K562 (cell line): Measurements from ENCODE around the gene GANAB. TPM values are rescaled to one million over a fixed set of nuclear protein-coding genes. Genes with fewer than 3 reads are reported as not detected.
A peak's percentile ranks its signal among the peaks of the same experiment; 100 is the strongest.

ENCODE experiments used
- ASH1L ChIP-seq: fragments of 450-650 bp; IDR thresholded peaks from 2 replicates; pipeline ENCODE4 v1.6.1; 2018; ENCODE audit warnings: borderline replicate concordance, mild to moderate bottlenecking, low read depth; ENCODE audit not compliant: partially characterized antibody
- HDAC2 ChIP-seq: fragments of 450-650 bp; IDR thresholded peaks from 2 replicates; pipeline ENCODE4 v1.6.1; 2016; ENCODE audit warnings: mild to moderate bottlenecking
- HNRNPK ChIP-seq: fragments of 200-400 bp; formaldehyde crosslinking; IDR thresholded peaks from one replicate; pipeline ENCODE4 v1.6.1; 2018; ENCODE audit warnings: mild to moderate bottlenecking, low read depth, low read length; ENCODE audit not compliant: poor library complexity, severe bottlenecking
- ILF3 ChIP-seq: fragments of 450-650 bp; IDR thresholded peaks from 2 replicates; pipeline ENCODE4 v1.6.1; 2018; ENCODE audit warnings: antibody characterized with exemption, mild to moderate bottlenecking, moderate library complexity, borderline replicate concordance
- KDM1A ChIP-seq, 2 experiments: fragments of 450-650 bp; IDR thresholded peaks; 2 replicates each; pipeline ENCODE4 v1.6.1; 2016; ENCODE audit warnings: mild to moderate bottlenecking in 2 of 2
- MCM7 ChIP-seq, 2 experiments: fragments of 450-650 bp; IDR thresholded peaks; 2 replicates each; pipeline ENCODE4 v1.6.1; 2016 to 2018
- MLLT1 ChIP-seq, 2 experiments: fragments of 450-650 bp; IDR thresholded peaks; 2 replicates each; pipeline ENCODE4 v1.6.1; 2016
- NFATC3 ChIP-seq: fragments of 450-650 bp; IDR thresholded peaks from 2 replicates; pipeline ENCODE4 v1.6.1; 2017; ENCODE audit warnings: mild to moderate bottlenecking
- RBM25 ChIP-seq: fragments of 200-400 bp; formaldehyde crosslinking; IDR thresholded peaks from 2 replicates; pipeline ENCODE4 v1.6.1; 2018; ENCODE audit warnings: low read length, low read depth, moderate library complexity; ENCODE audit not compliant: severe bottlenecking
- XRCC3 ChIP-seq: fragments of 450-650 bp; IDR thresholded peaks from 2 replicates; pipeline ENCODE4 v1.6.1; 2017; ENCODE audit warnings: mild to moderate bottlenecking, moderate library complexity
- ZZZ3 ChIP-seq: fragments of 450-650 bp; IDR thresholded peaks from 2 replicates; pipeline ENCODE4 v1.6.1; 2016; ENCODE audit warnings: antibody characterized with exemption, mild to moderate bottlenecking, moderate library complexity
- polyA plus RNA-seq, 8 experiments: library from polyadenylated mRNA; depleted of rRNA in 4 of 8; stranded (reverse) in 5 of 8; unstranded in 3 of 8; fragments of >200 nt; fragmentation: Nextera tagmentation in 2 of 8; fragmentation: Illumina TruSeq in 1 of 8; extraction: Ambion mirVana in 2 of 8; extraction: Trizol in 1 of 8; gene quantifications; 2 replicates each; pipeline versions ENCODE4 v1.2.1 to v1.2.3, GENCODE V29; 2011 to 2014; ENCODE audit warnings: inconsistent platforms in 1 of 8, missing spikeins in 1 of 8
- total RNA-seq, 7 experiments: library from RNA; depleted of rRNA in 6 of 7; stranded (reverse); fragments of >200 nt in 6 of 7; fragmentation: Illumina TruSeq in 2 of 7; extraction: Trizol in 2 of 7; gene quantifications; 2 replicates each; pipeline versions ENCODE4 v1.2.1 to v1.2.3, GENCODE V29; 2011 to 2021; ENCODE audit warnings: low replicate concordance in 1 of 7
- TF ChIP-seq, protein P1 (sequence below): fragments of 450-650 bp; IDR thresholded peaks from 2 replicates; pipeline ENCODE4 v1.7.1; 2018; ENCODE audit warnings: mild to moderate bottlenecking, low read depth; ENCODE audit not compliant: partially characterized antibody

Gene GANAB
- total and polyA plus RNA-seq, 9 of the 15 experiments (the other 6 are each of a cell fraction or from before 2014, with no cell fraction given): 6.5 to 284 (median 161) TPM

- TF ChIP-seq, protein P1, sequence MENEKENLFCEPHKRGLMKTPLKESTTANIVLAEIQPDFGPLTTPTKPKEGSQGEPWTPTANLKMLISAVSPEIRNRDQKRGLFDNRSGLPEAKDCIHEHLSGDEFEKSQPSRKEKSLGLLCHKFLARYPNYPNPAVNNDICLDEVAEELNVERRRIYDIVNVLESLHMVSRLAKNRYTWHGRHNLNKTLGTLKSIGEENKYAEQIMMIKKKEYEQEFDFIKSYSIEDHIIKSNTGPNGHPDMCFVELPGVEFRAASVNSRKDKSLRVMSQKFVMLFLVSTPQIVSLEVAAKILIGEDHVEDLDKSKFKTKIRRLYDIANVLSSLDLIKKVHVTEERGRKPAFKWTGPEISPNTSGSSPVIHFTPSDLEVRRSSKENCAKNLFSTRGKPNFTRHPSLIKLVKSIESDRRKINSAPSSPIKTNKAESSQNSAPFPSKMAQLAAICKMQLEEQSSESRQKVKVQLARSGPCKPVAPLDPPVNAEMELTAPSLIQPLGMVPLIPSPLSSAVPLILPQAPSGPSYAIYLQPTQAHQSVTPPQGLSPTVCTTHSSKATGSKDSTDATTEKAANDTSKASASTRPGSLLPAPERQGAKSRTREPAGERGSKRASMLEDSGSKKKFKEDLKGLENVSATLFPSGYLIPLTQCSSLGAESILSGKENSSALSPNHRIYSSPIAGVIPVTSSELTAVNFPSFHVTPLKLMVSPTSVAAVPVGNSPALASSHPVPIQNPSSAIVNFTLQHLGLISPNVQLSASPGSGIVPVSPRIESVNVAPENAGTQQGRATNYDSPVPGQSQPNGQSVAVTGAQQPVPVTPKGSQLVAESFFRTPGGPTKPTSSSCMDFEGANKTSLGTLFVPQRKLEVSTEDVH: peak; percentile 25
- TF ChIP-seq XRCC3 (no peak), MCM7 (IDR thresholded peaks at IDR 0.05) (no peak), NFATC3 (no peak), KDM1A (IDR thresholded peaks at IDR 0.05) (no peak), ILF3 (no peak), ASH1L (no peak), RBM25 (no peak), HNRNPK (peak; percentile 69), HDAC2 (peak; percentile 53; the same call in 1 of the 2 replicates), MLLT1 (IDR thresholded peaks at IDR 0.05) (peak in 1 of 2 experiments; percentile 74; a peak in 1 of 4 replicates), ZZZ3 (no peak)
These were observed 44.0 kb downstream of the GANAB start (continued) for GRCh38 chr11:62602141-62603071.
